ENCODE measurements around the gene HRAS. TPM values are rescaled to one million over a fixed set of nuclear protein-coding genes. Genes with fewer than 3 reads are reported as not detected.

The HRAS gene
- total and polyA plus RNA-seq, 10 of the 15 experiments (the other 5 are each of a cell fraction or from before 2014, with no cell fraction given): 2.8 to 72.4 (median 31.7) TPM

DNA sequence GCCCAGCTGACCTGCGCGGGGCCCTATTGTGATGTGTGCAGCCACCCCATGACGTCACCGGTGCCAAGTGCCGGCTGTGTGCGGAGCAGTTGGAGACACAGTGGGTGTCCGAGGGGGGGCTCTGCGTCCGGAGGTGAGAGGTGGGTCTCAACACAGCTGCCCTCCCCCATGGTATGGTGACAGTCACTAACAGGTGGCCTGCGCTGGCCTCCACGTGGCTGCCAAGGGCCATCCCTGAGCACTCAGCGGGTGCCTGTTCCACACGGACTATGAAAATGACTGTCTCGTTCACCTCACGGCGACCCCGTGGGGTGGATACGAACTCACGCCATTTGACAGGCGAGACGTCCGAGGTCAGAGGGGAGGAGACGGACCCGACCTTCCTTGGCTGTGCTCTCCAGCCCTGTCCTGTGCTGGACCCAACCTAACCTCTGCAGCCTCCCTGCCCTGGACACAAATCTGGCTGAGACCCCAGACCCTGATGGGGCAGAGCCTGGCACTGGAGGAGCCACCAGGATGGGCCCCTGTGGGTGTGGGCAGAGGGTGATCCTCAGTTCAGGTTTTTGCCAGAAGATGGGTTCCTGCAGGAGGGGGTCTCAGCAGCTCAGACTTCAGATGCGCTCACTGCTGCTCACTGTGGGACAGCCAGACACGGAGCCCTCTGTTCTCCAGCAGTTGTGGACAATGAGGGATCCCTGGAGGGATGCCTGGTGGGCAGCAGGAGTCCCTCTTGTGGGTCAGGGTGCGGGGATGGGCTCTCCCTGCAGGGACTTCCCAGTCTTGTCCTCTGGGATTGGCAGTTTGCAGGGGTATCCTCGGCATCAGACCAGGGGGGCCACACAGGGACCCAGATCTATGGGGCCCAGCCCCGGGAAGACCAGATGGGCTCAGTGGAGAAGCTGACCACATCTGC is 6.3 kb downstream of the HRAS start (continued):
- TF ChIP-seq, protein P1, sequence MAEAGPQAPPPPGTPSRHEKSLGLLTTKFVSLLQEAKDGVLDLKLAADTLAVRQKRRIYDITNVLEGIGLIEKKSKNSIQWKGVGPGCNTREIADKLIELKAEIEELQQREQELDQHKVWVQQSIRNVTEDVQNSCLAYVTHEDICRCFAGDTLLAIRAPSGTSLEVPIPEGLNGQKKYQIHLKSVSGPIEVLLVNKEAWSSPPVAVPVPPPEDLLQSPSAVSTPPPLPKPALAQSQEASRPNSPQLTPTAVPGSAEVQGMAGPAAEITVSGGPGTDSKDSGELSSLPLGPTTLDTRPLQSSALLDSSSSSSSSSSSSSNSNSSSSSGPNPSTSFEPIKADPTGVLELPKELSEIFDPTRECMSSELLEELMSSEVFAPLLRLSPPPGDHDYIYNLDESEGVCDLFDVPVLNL (IDR thresholded peaks at IDR 0.05; ENCODE audit: low read depth, low read length): no peak
- no peak for TF ChIP-seq PAX5 (IDR thresholded peaks at IDR 0.05; ENCODE audit: borderline replicate concordance, low read depth, low read length)
- TF ChIP-seq ZNF384 (IDR thresholded peaks at IDR 0.05; ENCODE audit: borderline replicate concordance, low read depth, low read length): no peak
- TF ChIP-seq EED (IDR thresholded peaks at IDR 0.05; ENCODE audit: low read depth): no peak
- TF ChIP-seq, protein P2, sequence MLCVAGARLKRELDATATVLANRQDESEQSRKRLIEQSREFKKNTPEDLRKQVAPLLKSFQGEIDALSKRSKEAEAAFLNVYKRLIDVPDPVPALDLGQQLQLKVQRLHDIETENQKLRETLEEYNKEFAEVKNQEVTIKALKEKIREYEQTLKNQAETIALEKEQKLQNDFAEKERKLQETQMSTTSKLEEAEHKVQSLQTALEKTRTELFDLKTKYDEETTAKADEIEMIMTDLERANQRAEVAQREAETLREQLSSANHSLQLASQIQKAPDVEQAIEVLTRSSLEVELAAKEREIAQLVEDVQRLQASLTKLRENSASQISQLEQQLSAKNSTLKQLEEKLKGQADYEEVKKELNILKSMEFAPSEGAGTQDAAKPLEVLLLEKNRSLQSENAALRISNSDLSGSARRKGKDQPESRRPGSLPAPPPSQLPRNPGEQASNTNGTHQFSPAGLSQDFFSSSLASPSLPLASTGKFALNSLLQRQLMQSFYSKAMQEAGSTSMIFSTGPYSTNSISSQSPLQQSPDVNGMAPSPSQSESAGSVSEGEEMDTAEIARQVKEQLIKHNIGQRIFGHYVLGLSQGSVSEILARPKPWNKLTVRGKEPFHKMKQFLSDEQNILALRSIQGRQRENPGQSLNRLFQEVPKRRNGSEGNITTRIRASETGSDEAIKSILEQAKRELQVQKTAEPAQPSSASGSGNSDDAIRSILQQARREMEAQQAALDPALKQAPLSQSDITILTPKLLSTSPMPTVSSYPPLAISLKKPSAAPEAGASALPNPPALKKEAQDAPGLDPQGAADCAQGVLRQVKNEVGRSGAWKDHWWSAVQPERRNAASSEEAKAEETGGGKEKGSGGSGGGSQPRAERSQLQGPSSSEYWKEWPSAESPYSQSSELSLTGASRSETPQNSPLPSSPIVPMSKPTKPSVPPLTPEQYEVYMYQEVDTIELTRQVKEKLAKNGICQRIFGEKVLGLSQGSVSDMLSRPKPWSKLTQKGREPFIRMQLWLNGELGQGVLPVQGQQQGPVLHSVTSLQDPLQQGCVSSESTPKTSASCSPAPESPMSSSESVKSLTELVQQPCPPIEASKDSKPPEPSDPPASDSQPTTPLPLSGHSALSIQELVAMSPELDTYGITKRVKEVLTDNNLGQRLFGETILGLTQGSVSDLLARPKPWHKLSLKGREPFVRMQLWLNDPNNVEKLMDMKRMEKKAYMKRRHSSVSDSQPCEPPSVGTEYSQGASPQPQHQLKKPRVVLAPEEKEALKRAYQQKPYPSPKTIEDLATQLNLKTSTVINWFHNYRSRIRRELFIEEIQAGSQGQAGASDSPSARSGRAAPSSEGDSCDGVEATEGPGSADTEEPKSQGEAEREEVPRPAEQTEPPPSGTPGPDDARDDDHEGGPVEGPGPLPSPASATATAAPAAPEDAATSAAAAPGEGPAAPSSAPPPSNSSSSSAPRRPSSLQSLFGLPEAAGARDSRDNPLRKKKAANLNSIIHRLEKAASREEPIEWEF (IDR thresholded peaks at IDR 0.05; ENCODE audit: insufficient replicate concordance, low read depth, low read length): no peak
- no peak for TF ChIP-seq ZSCAN29 (IDR thresholded peaks at IDR 0.05)
- no peak for TF ChIP-seq RAD51 (IDR thresholded peaks at IDR 0.05)
- TF ChIP-seq TAF1 (IDR thresholded peaks at IDR 0.05; ENCODE audit: borderline replicate concordance, low read depth, low read length): no peak
- TF ChIP-seq, protein P3, sequence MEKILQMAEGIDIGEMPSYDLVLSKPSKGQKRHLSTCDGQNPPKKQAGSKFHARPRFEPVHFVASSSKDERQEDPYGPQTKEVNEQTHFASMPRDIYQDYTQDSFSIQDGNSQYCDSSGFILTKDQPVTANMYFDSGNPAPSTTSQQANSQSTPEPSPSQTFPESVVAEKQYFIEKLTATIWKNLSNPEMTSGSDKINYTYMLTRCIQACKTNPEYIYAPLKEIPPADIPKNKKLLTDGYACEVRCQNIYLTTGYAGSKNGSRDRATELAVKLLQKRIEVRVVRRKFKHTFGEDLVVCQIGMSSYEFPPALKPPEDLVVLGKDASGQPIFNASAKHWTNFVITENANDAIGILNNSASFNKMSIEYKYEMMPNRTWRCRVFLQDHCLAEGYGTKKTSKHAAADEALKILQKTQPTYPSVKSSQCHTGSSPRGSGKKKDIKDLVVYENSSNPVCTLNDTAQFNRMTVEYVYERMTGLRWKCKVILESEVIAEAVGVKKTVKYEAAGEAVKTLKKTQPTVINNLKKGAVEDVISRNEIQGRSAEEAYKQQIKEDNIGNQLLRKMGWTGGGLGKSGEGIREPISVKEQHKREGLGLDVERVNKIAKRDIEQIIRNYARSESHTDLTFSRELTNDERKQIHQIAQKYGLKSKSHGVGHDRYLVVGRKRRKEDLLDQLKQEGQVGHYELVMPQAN (conservative IDR thresholded peaks at IDR 0.05): no peak
